Measurements from ENCODE around the gene UBE4A. TPM values are rescaled to one million over a fixed set of nuclear protein-coding genes. Genes with fewer than 3 reads are reported as not detected.
"Not testable (repeated sequence)": the region's sequence is repeated elsewhere in the genome, so short reads cannot be mapped to it uniquely, and the experiment has no call there.

The UBE4A gene
- total RNA-seq, 1 donor from 2014 or later: 32.0 TPM

- DNase-seq (ENCODE audit: low spot score): no peak
- Mint-ChIP-seq H3K9me3 (ENCODE audit: unreplicated experiment) (no peaks in the 10 kb centered on the region), H3K36me3 (ENCODE audit: low read depth, unreplicated experiment) (peaks cover 17% of the 10 kb centered on the region), H3K4me3 (ENCODE audit: unreplicated experiment) (no peak overlapping the region), H3K4me1 (ENCODE audit: unreplicated experiment) (peaks cover 25% of the 10 kb centered on the region), H3K27me3 (ENCODE audit: unreplicated experiment) (peaks cover 8% of the 10 kb centered on the region), H3K27ac (ENCODE audit: unreplicated experiment) (no peak overlapping the region)
- TF ChIP-seq CTCF (IDR thresholded peaks at IDR 0.05; ENCODE audit: unreplicated experiment): no peak
These were observed 38.0 kb downstream of the UBE4A start for GRCh38 chr11:118397448-118397847.

- Mint-ChIP-seq H3K27me3 (ENCODE audit: unreplicated experiment) (peaks cover 8% of the 10 kb centered on the region), H3K4me1 (ENCODE audit: unreplicated experiment) (peaks cover 26% of the 10 kb centered on the region), H3K4me3 (ENCODE audit: unreplicated experiment) (peak overlapping the region; percentile 51), H3K27ac (ENCODE audit: unreplicated experiment) (no peak overlapping the region), H3K36me3 (ENCODE audit: low read depth, unreplicated experiment) (peaks cover 12% of the 10 kb centered on the region), H3K9me3 (ENCODE audit: unreplicated experiment) (no peaks in the 10 kb centered on the region)
- TF ChIP-seq CTCF (IDR thresholded peaks at IDR 0.05; ENCODE audit: unreplicated experiment): no peak
- DNase-seq (ENCODE audit: low spot score): no peak
These were observed 39.6 kb downstream of the UBE4A start for GRCh38 chr11:118398791-118399559.

- H3K27me3 Mint-ChIP-seq (ENCODE audit: unreplicated experiment): peaks cover 10% of the 10 kb centered on the region
- no peak for TF ChIP-seq CTCF (IDR thresholded peaks at IDR 0.05; ENCODE audit: unreplicated experiment)
- DNase-seq (ENCODE audit: low spot score): peak; percentile 83
- H3K4me1 Mint-ChIP-seq (ENCODE audit: unreplicated experiment): peaks cover 30% of the 10 kb centered on the region
- H3K4me3 Mint-ChIP-seq (ENCODE audit: unreplicated experiment): peak within 1 kb of the TSS; percentile 100
- peak within 1 kb of the TSS; percentile 99 for H3K27ac Mint-ChIP-seq (ENCODE audit: unreplicated experiment)
- H3K36me3 Mint-ChIP-seq (ENCODE audit: low read depth, unreplicated experiment): peaks cover 12% of the 10 kb centered on the region
- no peaks in the 10 kb centered on the region for H3K9me3 Mint-ChIP-seq (ENCODE audit: unreplicated experiment)
These were observed 41.9 kb downstream of the UBE4A start, which contains the start of gene ATP5MG for GRCh38 chr11:118401151-118401879. Gene ATP5MG, plus strand, starts transcription at chr11:118401606. Its CDS starts 60 bp downstream, at chr11:118401666.

- no peak for DNase-seq (ENCODE audit: low spot score)
- H3K27me3 Mint-ChIP-seq (ENCODE audit: unreplicated experiment): peaks cover 10% of the 10 kb centered on the region
- peaks cover 9% of the 10 kb centered on the region for H3K36me3 Mint-ChIP-seq (ENCODE audit: low read depth, unreplicated experiment)
These were observed 42.6 kb downstream of the UBE4A start for GRCh38 chr11:118401880-118402590.

GRCh38 chr11:118402594-118402993 is 43.2 kb downstream of the UBE4A start:
- Mint-ChIP-seq H3K27ac (ENCODE audit: unreplicated experiment) (peak overlapping the region; percentile 99), H3K4me3 (ENCODE audit: unreplicated experiment) (peak overlapping the region; percentile 100), H3K4me1 (ENCODE audit: unreplicated experiment) (peaks cover 30% of the 10 kb centered on the region)
- DNase-seq (ENCODE audit: low spot score); H3K27me3 Mint-ChIP-seq (ENCODE audit: unreplicated experiment); H3K9me3 Mint-ChIP-seq (ENCODE audit: unreplicated experiment); H3K36me3 Mint-ChIP-seq (ENCODE audit: low read depth, unreplicated experiment): not testable (repeated sequence)

More at GRCh38 chr11:118401880-118402590, 42.6 kb downstream of the UBE4A start:
- H3K27ac Mint-ChIP-seq (ENCODE audit: unreplicated experiment): peak overlapping the region; percentile 99
- no peaks in the 10 kb centered on the region for H3K9me3 Mint-ChIP-seq (ENCODE audit: unreplicated experiment)
- H3K4me1 Mint-ChIP-seq (ENCODE audit: unreplicated experiment): peaks cover 30% of the 10 kb centered on the region
- peak overlapping the region; percentile 100 for H3K4me3 Mint-ChIP-seq (ENCODE audit: unreplicated experiment)
- TF ChIP-seq CTCF (IDR thresholded peaks at IDR 0.05; ENCODE audit: unreplicated experiment): peak; percentile 8

All from endothelial cell (in vitro differentiated cells).